BLaER1 treated with 17β-estradiol and CSF1 and Interleukin-3, amounts not matched to agents 10 nM and 100 nM (cell line): ENCODE measurements around the gene LARP7.

Experiments
- H3K27ac ChIP-seq, 11 experiments: shearing (Covaris generic); formaldehyde crosslinking; 2 replicates each; pipeline ENCODE4 v1.8.1; 2022
- H3K27me3 ChIP-seq, 11 experiments: shearing (Covaris generic); formaldehyde crosslinking; 2 replicates each; pipeline ENCODE4 v1.8.1; 2022
- H3K36me3 ChIP-seq, 11 experiments: shearing (Covaris generic); formaldehyde crosslinking; 2 replicates each; pipeline ENCODE4 v1.8.1; 2022
- H3K4me1 ChIP-seq, 10 experiments: shearing (Covaris generic); formaldehyde crosslinking; 2 replicates each; pipeline ENCODE4 v1.8.1; 2022
- H3K4me2 ChIP-seq, 11 experiments: shearing (Covaris generic); formaldehyde crosslinking; 2 replicates each; pipeline ENCODE4 v1.8.1; 2022
- H3K4me3 ChIP-seq, 10 experiments: shearing (Covaris generic); formaldehyde crosslinking; 2 replicates each; pipeline ENCODE4 v1.8.1; 2022
- H3K9ac ChIP-seq, 11 experiments: shearing (Covaris generic); formaldehyde crosslinking; 2 replicates each; pipeline ENCODE4 v1.8.1; 2022
- H3K9me3 ChIP-seq, 11 experiments: shearing (Covaris generic); formaldehyde crosslinking; replicated peaks in 1 of 11; 2 replicates each; pipeline ENCODE4 v1.8.1; 2022
- H4K20me1 ChIP-seq, 11 experiments: shearing (Covaris generic); formaldehyde crosslinking; 2 replicates each; pipeline ENCODE4 v1.8.1; 2022
- Cebpa-rat ChIP-seq, 11 experiments: shearing (Covaris generic); IDR thresholded peaks; 2 replicates each; pipeline ENCODE4 v1.8.1; 2022

Gene LARP7

GRCh38 chr4:112673076-112673475 is 36.1 kb downstream of the LARP7 start:
- Histone ChIP-seq H3K4me3 (no peak overlapping the region), H4K20me1 (no peaks in the 10 kb centered on the region), H3K27me3 (no peaks in the 10 kb centered on the region), H3K9me3 (no peaks in the 10 kb centered on the region), H3K9ac (no peak overlapping the region), H3K36me3 (no peaks in the 10 kb centered on the region), H3K4me2 (no peak overlapping the region), H3K4me1 (no peaks in the 10 kb centered on the region), H3K27ac (no peak overlapping the region)
- no peak for TF ChIP-seq Cebpa-rat (IDR thresholded peaks at IDR 0.05)

GRCh38 chr4:112673686-112674085 is 36.7 kb downstream of the LARP7 start:
- H3K27me3 ChIP-seq, result no peaks in the 10 kb centered on the region
- no peak overlapping the region for H3K27ac ChIP-seq
- no peaks in the 10 kb centered on the region for H4K20me1 ChIP-seq
- H3K9ac ChIP-seq, result no peak overlapping the region
- H3K4me2 ChIP-seq, result no peak overlapping the region
- no peaks in the 10 kb centered on the region for H3K4me1 ChIP-seq
- no peaks in the 10 kb centered on the region for H3K36me3 ChIP-seq
- H3K9me3 ChIP-seq, result no peaks in the 10 kb centered on the region
- TF ChIP-seq Cebpa-rat (IDR thresholded peaks at IDR 0.05), result no peak
- no peak overlapping the region for H3K4me3 ChIP-seq

- no peak overlapping the region for H3K27ac ChIP-seq
- H3K36me3 ChIP-seq, result no peaks in the 10 kb centered on the region
- no peaks in the 10 kb centered on the region for H3K9me3 ChIP-seq
- no peak overlapping the region for H3K4me3 ChIP-seq
- no peak overlapping the region for H3K4me2 ChIP-seq
- H3K27me3 ChIP-seq, result no peaks in the 10 kb centered on the region
- no peaks in the 10 kb centered on the region for H3K4me1 ChIP-seq
- no peaks in the 10 kb centered on the region for H4K20me1 ChIP-seq
- TF ChIP-seq Cebpa-rat (IDR thresholded peaks at IDR 0.05), result no peak
- H3K9ac ChIP-seq, result no peak overlapping the region
Observed at GRCh38 chr4:112674376-112674775, 37.4 kb downstream of the LARP7 start.

GRCh38 chr4:112677519-112678091 is 40.7 kb downstream of the LARP7 start:
- Histone ChIP-seq H3K9ac (no peak overlapping the region), H3K4me3 (no peak overlapping the region), H3K4me1 (no peaks in the 10 kb centered on the region), H3K36me3 (no peaks in the 10 kb centered on the region), H3K4me2 (no peak overlapping the region), H3K27ac (no peak overlapping the region), H3K9me3 (no peaks in the 10 kb centered on the region), H4K20me1 (no peaks in the 10 kb centered on the region), H3K27me3 (no peaks in the 10 kb centered on the region)
- no peak for TF ChIP-seq Cebpa-rat (IDR thresholded peaks at IDR 0.05)

GRCh38 chr4:112680996-112681395 is 44.1 kb downstream of the LARP7 start:
- no peaks in the 10 kb centered on the region for H4K20me1 ChIP-seq
- H3K4me2 ChIP-seq, result no peak overlapping the region
- no peaks in the 10 kb centered on the region for H3K27me3 ChIP-seq
- H3K27ac ChIP-seq, result no peak overlapping the region
- TF ChIP-seq Cebpa-rat (IDR thresholded peaks at IDR 0.05), result no peak
- no peak overlapping the region for H3K4me3 ChIP-seq
- H3K9me3 ChIP-seq, result no peaks in the 10 kb centered on the region
- H3K36me3 ChIP-seq, result no peaks in the 10 kb centered on the region
- no peak overlapping the region for H3K9ac ChIP-seq
- H3K4me1 ChIP-seq, result no peaks in the 10 kb centered on the region

GRCh38 chr4:112693507-112693906 is 56.6 kb downstream of the LARP7 start:
- no peak overlapping the region for H3K9ac ChIP-seq
- no peak for TF ChIP-seq Cebpa-rat (IDR thresholded peaks at IDR 0.05)
- H3K36me3 ChIP-seq, result no peaks in the 10 kb centered on the region
- H3K4me1 ChIP-seq, result no peaks in the 10 kb centered on the region
- H3K27me3 ChIP-seq, result no peaks in the 10 kb centered on the region
- H4K20me1 ChIP-seq, result no peaks in the 10 kb centered on the region
- H3K27ac ChIP-seq, result no peak overlapping the region
- no peaks in the 10 kb centered on the region for H3K9me3 ChIP-seq
- H3K4me3 ChIP-seq, result no peak overlapping the region
- H3K4me2 ChIP-seq, result no peak overlapping the region

GRCh38 chr4:112700679-112701078 is 63.7 kb downstream of the LARP7 start:
- Histone ChIP-seq H3K27ac (no peak overlapping the region), H3K4me3 (no peak overlapping the region), H3K4me1 (peaks cover 0 to 7% (median 0%) of the 10 kb centered on the region in 10 experiments; a peak in 6 of 20 replicates), H3K27me3 (peaks cover 26 to 40% (median 34%) of the 10 kb centered on the region in 11 experiments), H3K9ac (no peak overlapping the region), H4K20me1 (no peaks in the 10 kb centered on the region), H3K4me2 (no peak overlapping the region), H3K36me3 (no peaks in the 10 kb centered on the region), H3K9me3 (peaks cover 0 to 6% (median 0%) of the 10 kb centered on the region in 11 experiments; a peak in 4 of 22 replicates)
- TF ChIP-seq Cebpa-rat (IDR thresholded peaks at IDR 0.05), result no peak

GRCh38 chr4:112702892-112703291 is 65.9 kb downstream of the LARP7 start:
- Histone ChIP-seq H3K9me3 (peaks cover 0 to 6% (median 0%) of the 10 kb centered on the region in 11 experiments; a peak in 4 of 22 replicates), H3K9ac (no peak overlapping the region), H3K27me3 (peaks cover 46 to 62% (median 56%) of the 10 kb centered on the region in 11 experiments), H3K27ac (no peak overlapping the region), H3K4me2 (no peak overlapping the region), H4K20me1 (no peaks in the 10 kb centered on the region), H3K36me3 (no peaks in the 10 kb centered on the region), H3K4me3 (no peak overlapping the region), H3K4me1 (peaks cover 0 to 11% (median 5%) of the 10 kb centered on the region in 10 experiments; a peak in 10 of 20 replicates)
- TF ChIP-seq Cebpa-rat (IDR thresholded peaks at IDR 0.05), result no peak

GRCh38 chr4:112704322-112704721 is 67.4 kb downstream of the LARP7 start:
- Histone ChIP-seq H4K20me1 (no peaks in the 10 kb centered on the region; a peak in 1 of 22 replicates), H3K9me3 (peaks cover 0 to 6% (median 0%) of the 10 kb centered on the region in 11 experiments; a peak in 4 of 22 replicates), H3K4me1 (peaks cover 0 to 11% (median 5%) of the 10 kb centered on the region in 10 experiments; a peak in 10 of 20 replicates), H3K4me2 (no peak overlapping the region), H3K4me3 (no peak overlapping the region), H3K9ac (no peak overlapping the region), H3K36me3 (no peaks in the 10 kb centered on the region), H3K27ac (no peak overlapping the region), H3K27me3 (peaks cover 52 to 76% (median 67%) of the 10 kb centered on the region in 11 experiments)
- TF ChIP-seq Cebpa-rat (IDR thresholded peaks at IDR 0.05), result no peak
